GM18909 (cell line): ENCODE results near the gene CFAP97D1.
A peak's percentile ranks its signal among the peaks of the same experiment; 100 is the strongest.

Source experiments
- ATAC-seq: cut with Tn5 transposase; IDR thresholded peaks from one replicate; pipeline ENCODE4 v1.9.1; 2021; ENCODE audit warnings: mild to moderate bottlenecking; ENCODE audit not compliant: unreplicated experiment, poor library complexity

CFAP97D1 gene

DNA sequence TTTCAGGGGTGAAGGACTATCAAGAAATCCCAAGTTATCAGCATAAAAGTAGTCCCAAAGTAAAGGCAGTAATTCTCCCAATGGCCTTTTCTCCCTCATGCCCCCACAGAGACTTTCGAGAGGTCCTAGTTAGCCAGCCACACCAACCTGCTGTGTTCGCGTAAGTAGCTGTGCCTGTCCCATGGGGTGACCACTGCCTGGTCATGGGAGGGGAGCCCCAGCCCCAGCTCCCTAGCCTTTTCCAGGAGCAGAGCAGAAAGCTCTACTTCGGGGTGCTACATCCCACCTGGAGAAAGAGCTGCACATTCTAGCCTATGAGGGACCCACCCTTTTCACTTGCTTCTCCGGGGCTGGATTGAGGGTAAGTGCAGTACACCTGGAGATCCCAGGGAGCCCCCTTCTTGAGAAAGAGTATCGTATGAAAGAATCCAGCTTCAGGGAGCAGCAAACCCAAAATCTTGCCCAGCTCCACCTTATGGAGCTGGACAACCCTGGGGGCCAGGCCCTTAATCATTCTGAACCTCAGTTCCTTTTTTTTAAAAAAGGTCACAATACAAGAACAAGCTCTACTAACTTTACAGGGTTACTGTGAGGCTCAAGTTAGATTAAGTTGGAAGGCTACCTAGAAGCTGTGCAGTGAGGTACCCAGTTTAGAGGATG, 13.1 kb upstream of the CFAP97D1 start:
- no peak for ATAC-seq

DNA sequence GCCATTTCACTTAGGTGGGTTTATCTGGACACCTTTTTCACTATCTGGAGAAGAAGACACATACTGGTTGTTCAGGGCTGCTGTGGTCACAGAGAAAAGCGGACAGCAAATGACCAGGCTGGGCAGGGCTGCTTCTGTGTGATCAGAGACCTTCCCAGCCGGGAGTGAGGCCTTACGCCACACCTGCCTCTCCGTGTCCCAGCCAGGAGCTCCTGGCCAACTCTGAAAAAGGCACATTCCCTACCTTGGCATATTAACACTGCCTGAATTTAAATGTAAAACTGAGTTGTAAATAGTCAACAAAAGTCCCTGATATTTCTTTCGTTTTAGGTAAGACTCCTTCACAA, 12.5 kb upstream of the CFAP97D1 start:
- no peak for ATAC-seq

DNA sequence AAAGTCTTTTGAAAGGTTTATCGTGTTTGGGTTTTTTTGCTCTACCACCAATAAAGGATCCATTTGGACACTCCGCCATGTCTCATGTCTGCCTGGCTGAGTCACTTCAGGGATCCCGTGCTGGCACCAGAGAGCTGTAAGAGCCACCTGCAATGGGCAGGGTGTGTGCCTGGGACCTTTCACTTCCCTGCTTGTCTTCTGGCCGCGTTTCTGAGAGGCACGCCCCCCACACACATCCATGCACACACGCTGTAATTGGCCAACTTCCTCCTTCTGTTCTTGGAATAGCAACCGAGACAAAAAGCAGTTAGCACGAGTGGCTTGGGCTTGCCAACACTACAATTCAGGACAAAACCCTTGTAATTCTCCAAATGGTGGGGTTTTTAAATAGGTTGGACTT, 11.9 kb upstream of the CFAP97D1 start:
- no peak for ATAC-seq

DNA sequence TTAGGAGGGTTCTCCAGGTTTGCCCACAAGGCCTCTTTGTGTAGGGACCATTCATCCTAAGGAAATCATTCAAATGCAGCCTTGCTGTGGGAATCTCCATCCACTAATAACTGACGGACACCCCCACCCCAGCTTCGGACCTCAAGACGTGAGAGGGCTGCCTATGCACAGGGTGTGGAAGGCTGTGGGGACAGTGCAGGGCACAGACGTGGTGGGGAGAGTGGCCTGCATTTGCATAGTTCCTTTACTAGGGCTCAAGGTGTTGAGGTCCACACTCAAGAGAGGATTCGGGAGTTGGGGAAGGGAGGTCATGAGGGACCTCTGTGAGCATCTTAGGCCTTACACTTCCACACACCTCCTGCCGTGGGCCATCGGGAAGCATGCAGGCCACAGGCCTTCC, 11.3 kb upstream of the CFAP97D1 start:
- ATAC-seq, result no peak

DNA sequence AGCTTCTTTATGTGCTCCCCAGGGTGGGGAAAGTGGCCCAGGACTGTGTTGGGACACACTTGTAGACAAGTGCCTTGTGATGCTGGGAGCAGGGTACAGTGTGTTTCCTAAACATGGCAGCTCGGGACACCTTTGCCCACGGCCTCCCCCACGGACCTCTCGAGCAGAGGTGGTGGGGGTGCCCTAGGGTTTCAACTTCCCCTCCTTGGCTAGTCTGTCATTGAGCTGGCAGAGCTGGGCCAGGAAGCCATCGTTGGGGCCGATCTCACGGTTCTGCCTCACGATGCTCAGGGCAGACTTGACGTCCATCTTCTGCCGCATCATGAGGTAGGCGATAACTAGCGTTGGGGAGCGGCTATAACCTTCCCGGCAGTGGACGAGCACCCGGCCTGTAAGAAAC, 10.8 kb upstream of the CFAP97D1 start:
- ATAC-seq, result no peak

DNA sequence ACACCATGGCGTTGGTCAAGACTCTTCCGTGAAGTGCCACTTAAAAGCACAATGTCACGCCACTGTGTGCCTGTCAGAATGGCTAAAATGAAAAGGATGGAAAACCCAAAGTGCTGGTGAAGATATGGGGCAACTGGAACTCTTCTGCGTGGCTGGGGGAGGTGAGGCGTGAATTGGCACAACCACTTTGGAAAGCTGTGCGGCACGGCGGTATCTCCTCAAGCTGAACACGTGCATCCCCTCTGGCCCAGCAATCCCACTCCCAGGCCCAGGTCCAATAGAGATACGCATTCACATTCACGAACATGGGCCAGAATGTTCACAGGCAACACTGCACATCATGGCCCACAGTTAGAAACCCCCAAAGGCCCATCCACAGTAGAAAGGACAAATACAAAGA, 10.4 kb upstream of the CFAP97D1 start:
- no peak for ATAC-seq

DNA sequence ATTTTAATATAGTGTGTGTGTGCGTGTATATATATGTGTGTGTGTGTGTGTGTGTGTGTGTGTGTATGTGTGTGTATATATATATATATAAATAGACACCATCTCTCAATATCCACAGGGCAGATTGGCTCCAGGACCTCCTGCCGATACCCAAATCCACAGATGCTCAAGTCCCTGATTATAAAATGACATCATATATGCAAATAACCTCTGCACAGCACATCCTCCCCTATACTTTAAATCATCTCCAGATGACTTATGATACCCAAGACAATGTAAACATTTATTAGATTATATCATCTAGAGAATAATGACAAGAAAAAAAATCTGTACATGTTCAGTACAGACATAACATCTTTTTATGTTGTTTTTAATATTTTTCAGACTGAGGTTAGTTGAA, 9.3 kb upstream of the CFAP97D1 start:
- no peak for ATAC-seq

DNA sequence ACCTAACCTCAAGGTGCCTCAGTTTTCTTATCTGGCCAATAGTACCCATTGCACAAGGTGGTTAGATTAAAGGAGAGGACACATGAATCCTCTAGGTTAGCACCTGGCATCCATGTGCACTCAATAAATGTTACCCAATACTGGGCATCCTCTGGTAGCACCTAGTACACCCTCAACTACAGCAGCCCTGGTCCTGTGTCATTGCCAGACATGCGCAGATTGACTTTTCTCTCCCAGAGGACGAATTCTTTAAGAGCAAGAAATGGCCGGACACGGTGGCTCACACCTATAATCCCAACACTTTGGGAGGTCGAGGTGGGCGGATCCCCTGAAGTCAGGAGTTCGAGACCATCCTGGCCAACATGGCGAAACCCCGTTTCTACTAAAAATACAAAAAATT, 8.8 kb upstream of the CFAP97D1 start:
- ATAC-seq, result no peak

DNA sequence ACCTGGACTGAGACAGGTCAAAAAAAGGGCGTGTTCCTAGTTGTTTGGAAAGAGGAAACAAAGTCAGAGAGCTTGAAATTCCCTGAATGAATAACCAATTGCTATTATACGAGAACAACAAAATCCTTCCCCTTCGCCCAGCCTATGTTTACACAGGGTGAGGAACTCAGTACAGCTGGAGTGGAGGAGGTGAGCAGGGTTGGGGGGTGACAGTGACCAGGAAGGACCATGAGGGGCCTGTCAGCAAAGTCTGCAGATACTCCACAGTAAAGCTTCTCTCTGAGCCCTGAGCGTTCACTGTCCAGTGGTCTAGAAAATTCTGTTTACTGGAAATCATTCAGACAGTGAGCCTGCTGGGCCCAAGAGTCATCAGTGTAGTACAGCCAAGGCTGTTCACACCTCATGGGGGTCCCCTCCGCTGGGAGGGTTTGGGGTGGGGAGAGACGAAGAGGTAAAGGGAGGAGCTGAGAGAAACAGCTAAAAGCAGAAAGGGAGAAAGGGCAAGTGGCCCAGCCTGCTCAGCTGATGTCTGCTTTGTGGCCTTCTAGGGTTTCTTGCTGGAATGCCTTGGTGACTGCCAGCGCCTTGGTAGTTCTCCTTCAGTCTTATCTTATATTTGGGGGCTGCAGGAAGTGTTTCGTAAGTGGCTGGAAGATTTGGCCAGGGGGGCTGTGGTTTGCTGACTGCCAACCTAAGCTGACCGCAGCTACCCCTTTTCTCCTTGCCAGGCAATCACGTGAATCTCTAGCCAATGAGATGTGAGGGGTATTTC, 7.2 kb upstream of the CFAP97D1 start:
- ATAC-seq, result no peak

DNA sequence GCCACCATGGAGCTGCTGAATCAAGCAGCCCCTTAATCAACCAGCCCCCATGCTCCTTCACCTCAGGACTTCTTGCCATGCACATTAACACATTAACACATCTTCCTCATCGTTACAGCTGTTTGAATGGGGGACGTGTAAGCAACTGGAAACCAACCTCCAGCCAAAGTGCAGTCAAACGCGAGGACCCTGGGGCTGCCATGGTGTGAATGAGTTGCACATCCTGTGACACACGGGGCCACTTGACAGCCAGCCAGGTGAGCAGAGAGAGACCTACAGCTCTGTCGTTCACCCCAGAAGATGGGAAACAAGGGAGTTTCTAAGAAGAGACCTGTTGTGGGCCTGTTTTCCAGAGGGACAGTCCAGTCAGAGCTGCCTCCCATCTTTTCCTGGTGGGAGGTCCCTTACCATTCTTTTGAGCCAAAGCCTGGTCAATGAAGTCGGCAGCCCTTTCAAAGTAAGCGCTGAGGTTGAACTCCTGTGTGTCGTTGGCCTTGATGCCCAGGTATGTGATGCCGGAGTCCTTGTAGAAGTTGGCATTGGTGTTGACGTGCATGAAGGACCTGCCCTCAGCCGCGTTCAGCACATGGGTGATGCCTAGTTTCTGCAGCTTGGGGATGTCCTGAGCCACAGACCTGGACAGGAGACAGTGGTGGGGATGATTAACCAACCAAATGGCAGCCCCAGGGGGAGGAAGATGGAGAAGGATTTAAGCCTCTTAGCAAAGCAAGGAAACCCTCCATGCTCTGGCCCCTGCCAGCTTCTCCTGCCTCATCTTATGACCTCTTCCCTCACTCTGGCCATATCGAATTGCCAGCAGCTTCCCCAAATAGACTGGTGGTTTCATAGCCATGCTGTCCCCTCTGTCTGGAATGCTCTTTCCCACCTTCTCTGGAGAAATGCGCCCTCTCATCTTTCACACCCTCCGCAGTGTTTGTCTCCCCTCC, 5.7 kb upstream of the CFAP97D1 start:
- no peak for ATAC-seq

DNA sequence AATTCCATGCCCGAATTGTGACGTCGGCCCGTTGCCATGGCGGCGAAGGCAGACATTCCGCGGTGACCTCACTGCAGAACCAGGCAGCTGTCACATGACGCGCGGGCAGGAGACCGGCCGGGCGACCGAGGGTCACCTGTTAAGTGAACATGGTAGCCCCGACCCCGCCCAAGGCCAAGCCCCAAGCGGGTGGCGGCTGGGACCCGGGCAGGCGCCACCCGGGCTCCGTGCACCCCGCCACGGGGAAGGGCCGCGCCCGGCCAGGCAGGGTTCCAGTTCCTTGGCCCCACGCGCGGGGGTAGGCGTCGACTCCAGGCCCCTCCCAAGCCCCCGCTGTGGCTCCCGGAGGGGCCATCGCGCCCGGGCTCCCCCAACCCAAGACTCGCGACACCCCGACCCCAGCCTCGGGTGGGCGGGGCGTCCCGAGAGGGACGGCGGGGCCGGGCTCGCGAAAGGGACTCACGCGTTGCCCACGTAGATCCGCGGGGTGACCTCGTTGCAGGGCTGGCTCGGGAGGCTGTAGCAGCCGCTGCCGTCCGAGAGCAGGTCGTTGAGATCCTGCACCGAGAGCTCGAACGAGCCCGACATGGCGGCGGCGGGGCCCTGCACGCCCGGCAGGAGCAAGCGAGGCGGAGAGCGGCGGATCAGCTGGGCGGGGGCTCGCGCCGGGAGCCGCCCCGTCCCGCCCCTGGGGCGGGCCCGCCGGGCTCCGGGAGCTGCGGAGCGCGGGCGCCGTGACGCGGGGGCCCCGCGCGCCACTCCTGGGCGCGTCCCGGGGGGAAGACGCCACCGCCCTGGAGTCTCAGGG, 1.7 kb upstream of the CFAP97D1 start, which contains the start of gene DUSP3:
TSS of gene DUSP3 (minus strand) at position 641 of the 808 bp plus-strand sequence. CDS start at position 588, 53 bp downstream.
- ATAC-seq, result peak; percentile 74

DNA sequence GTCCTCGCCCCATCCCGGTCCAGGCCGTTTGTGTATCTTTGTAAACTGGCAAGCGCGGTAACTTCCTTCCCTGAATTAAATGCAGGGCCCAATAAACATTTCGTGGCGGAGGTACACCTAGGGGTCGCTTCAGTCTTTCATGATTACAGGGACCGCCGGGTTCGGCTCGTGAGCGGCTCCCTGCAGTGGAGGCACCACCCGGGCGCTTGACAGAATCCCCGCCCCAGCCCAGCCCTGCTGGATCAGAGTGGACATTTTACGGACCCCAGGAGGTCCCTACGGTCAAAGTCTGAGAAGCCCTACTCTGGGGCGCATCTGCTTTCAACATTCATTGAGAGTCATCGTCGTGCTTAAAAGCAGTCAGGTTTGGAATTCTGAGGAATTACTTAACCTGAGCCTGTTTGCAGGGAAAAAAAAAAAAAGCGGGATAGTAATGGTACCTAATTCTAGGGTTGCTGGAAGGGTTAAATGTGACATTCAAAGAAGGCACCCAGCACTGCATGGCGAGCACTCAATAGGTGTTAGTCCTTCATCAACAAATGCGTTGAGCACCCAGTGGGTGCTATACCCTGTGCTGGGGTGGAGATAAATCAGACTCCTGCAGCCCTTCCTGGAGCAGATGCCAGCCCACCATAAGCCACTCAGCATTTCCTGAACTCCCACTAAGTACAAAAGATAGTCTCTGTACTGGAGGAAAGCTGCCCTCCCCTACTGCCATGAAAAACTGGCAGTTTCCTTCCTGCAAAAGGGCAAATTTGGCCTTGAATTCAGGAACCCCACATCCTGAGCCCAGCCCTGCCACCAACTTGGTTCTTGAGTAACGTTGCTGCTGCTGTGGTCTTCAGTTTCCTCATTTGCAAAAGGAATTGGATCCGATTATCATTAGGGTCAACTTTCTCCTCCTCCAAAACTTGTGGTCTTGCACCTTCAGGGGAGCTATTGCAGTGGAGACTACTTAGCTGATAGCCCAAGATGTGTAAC, 800 bp upstream of the CFAP97D1 start:
- peak; percentile 26 for ATAC-seq

DNA sequence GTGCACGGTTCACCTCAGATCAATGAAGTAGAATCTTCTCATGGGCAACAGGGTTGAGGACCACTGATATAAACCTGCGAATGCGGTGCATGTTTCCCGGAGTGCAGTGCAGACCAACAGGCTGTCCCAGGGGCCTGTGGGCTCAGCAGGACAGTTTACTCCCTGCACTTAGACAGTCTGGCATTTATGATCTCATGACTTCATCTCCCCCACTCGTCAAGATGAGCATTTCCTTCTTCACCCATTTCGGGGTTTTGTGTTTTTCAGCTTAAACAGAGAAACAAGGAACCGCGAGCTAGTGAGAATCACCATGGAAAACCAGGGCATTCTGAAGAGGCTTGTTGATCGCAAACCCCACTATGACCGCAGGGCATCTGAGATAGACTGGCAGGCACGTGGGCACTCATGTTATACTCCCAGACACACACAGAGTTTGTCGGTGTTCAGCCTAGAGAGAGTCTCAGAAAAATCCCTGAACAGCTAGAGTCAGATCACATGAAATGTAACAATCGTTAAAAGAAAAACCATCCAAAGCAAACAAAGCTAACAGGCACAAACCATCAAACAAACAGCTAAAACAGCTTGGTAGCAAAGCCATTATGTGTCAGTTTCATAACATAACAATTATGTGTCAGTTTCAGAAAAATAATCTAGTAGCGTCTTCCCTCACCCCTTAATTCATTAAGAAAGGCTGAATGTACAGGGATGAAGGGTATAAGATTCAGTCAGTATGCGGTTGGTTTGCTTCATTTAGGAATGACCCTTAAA, 2.9 kb downstream of the CFAP97D1 start:
- ATAC-seq, result no peak

DNA sequence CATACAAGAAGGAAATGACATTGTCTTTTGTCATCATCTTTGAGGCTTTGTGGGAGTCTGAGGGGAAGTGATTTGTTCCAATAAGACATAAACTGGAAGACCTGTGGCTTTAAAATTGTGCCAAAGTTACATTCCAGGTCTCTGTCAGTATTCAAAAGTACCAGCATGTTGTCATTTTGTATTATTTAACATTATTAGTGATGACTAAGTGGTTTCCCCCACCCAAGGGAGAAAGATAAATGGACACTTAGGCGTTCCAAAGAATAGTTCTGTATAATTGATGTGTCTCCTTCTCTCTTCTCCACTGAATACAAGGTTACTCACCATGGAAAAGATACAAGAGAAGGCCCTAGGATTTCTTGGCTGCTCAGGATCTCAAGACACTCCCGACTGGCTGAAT, 3.8 kb downstream of the CFAP97D1 start:
- no peak for ATAC-seq

DNA sequence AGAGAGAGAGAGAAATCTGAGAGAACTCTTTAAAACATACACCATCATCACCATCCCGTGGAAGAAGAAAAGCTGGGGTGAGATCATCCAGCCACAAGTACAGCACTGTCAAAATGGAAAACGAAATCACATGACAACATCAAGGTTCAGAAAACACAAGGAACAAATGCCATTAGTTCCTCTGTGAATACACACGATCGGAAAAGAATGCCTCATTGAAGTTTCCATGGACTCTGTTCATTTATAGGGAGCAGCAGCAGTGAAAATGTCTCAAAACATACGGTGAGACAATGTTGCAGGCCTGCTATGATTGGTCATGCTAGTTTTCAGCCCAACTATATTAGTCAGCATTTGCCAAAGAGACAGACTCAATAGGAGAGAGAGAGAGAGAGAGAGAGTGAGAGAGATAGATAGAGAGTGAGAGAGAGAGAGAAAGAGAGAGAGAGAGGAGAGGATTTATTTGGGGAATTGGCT, 4.4 kb downstream of the CFAP97D1 start:
- ATAC-seq, result no peak

DNA sequence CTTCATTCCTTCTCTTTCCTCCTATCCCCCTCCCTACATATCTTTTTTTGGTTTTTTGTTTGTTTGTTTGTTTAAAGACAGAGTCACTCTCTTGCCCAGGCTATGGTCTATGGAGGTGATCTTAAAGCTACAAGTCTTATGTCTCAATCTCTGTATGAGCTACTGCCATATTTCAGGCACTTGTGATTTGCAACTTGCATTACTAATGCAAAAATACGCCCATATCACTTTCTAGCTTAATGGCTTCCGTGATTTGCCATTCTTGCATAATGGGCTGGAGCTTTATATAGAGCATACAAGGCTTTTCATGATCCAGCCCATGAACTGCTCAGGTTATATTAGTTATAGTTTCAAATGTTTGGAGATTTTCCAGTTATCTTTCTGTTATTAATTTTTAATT, 7.5 kb downstream of the CFAP97D1 start:
- no peak for ATAC-seq

DNA sequence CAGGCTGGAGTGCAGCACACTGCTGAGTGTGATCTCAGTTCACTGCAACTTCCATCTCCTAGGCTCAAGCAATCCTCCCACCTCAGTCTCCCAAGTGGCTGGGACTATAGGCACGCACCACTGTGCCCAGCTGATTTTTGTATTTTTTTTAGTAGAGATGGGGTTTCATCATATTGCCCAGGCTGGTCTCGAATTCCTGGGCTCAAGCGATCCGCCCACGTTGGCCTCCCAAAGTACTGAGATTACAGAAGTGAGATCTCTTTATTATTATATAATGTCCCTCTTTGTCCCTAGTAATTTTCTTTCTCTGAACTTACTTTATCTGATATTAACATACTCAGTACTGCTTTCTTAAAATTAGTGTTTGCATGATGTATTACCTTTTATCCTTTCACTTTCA, 8.3 kb downstream of the CFAP97D1 start:
- no peak for ATAC-seq

DNA sequence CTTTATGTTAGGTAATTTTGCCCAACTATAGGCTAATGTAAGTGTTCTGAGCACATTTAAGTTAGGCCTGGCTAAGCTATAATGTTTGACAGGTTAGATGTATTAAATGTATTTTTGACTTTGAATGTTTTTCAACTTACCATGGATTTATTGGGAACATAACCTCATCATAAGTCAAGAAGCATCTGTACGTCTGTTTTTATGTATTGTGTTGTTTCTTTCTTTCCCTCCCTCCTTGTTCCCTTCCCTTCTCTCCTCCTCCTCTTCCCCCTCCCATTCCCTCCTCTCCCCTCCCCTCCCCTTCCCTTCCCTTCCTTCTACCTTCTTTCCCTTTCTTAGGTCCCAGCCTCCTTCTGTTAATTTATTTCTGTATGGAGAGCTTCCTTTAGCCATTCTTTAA, 9.2 kb downstream of the CFAP97D1 start:
- ATAC-seq, result no peak
